Tibial nerve (tissue), 3 donors: Measurements from ENCODE around the gene KRTAP10-1.

Experiments used
- CTCF ChIP-seq, 5 experiments: fragments of 200-600 bp in 3 of 5; fragments of 450-650 bp in 2 of 5; sonication (generic) in 3 of 5; IDR thresholded peaks; one replicate each; pipeline ENCODE4 v1.5.1; 2016 to 2019; ENCODE audit warnings: antibody characterized with exemption in 5 of 5, mild to moderate bottlenecking in 3 of 5, moderate library complexity in 2 of 5
- POLR2A ChIP-seq, 2 donors: fragments of 450-650 bp; IDR thresholded peaks; one replicate each; pipeline ENCODE4 v1.6.1; 2017; ENCODE audit warnings: antibody characterized with exemption in 2 of 2, mild to moderate bottlenecking in 2 of 2, moderate library complexity in 2 of 2

DNA sequence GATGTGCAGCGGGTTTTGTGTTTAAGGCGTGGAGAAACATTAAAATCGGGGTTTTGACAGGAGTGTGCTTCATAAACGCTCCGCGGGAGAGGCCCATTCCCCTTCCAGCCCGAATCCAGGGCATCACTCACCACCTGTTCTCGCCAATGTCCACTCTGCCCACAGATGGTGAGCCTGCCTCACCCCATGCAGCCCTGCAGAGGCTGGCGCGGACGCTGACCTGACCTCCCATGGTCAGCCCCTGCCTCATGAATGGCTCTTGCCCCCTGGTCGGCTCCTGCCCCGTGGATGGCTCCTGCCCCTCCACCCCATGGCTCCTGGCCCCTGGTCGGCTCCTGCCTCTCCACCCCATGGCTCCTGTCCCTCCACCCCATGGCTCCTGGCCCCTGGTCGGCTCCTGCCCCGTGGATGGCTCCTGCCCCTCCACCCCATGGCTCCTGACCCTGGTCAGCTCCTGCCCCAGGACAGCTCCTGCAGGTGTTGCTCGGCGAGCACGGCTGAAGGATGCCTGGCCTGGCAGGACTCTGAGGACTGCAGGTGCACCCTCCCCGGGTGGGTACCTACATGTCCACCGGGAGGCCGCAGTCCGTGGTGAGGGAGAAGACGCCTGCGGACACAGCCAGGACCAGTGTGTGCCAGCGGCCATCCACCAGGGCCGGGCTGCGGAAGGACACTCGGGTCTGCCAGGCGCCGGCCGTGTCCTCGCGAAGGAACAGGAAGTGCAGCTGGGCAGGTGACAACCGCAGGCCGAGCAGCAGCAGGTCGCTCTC is 6.7 kb downstream of the KRTAP10-1 start:
- no peak for TF ChIP-seq CTCF (IDR thresholded peaks at IDR 0.05)
- TF ChIP-seq POLR2A (IDR thresholded peaks at IDR 0.05): no peak
